AML-193 (cell line): ENCODE measurements around the gene GRK2.

Experiments used
- DNase-seq, 2 experiments: peaks; one replicate each; lab custom pipeline; 2025; lab: John Stamatoyannopoulos, UW

The GRK2 gene

GRCh38 chr11:67282155-67282875 lies 16.0 kb downstream of the GRK2 start:
- no peak for DNase-seq

- no peak for DNase-seq
These were observed 16.7 kb downstream of the GRK2 start for GRCh38 chr11:67282876-67283371.

- peak; percentile 79 to 83 for DNase-seq
These were observed 17.2 kb downstream of the GRK2 start for GRCh38 chr11:67283481-67283963.

- no peak for DNase-seq
These were observed 18.7 kb downstream of the GRK2 start for GRCh38 chr11:67284811-67285540.

- no peak for DNase-seq
These were observed 19.5 kb downstream of the GRK2 start for GRCh38 chr11:67285541-67286498.

GRCh38 chr11:67286621-67287333 lies 20.5 kb downstream of the GRK2 start:
- DNase-seq, result peak in 1 of 2 experiments; percentile 4

GRCh38 chr11:67287355-67288197 lies 21.3 kb downstream of the GRK2 start:
- DNase-seq, result no peak

- no peak for DNase-seq
These were observed 21.9 kb downstream of the GRK2 start for GRCh38 chr11:67288198-67288451.

GRCh38 chr11:67288452-67289225 lies 22.4 kb downstream of the GRK2 start:
- DNase-seq, result peak; percentile 96

GRCh38 chr11:67289226-67289650 lies 23.0 kb downstream of the GRK2 start, which contains the start of gene ANKRD13D:
Gene ANKRD13D (plus strand): TSS chr11:67289303. CDS start chr11:67289461, 158 bp downstream.
- DNase-seq, result no peak

- no peak for DNase-seq
These were observed 23.6 kb downstream of the GRK2 start for GRCh38 chr11:67289651-67290479.

GRCh38 chr11:67290801-67291200 lies 24.5 kb downstream of the GRK2 start:
- no peak for DNase-seq

GRCh38 chr11:67291481-67292381 lies 25.5 kb downstream of the GRK2 start:
- no peak for DNase-seq

- no peak for DNase-seq
These were observed 26.4 kb downstream of the GRK2 start for GRCh38 chr11:67292671-67293070.

- no peak for DNase-seq
These were observed 26.8 kb downstream of the GRK2 start for GRCh38 chr11:67293090-67293489.

GRCh38 chr11:67295846-67296245 lies 29.6 kb downstream of the GRK2 start:
- no peak for DNase-seq

GRCh38 chr11:67298786-67299185 lies 32.5 kb downstream of the GRK2 start:
- no peak for DNase-seq
